HFF-Myc (cell line): ENCODE measurements around the gene NPC2.

Experiments used
- DNase-seq: peaks from one replicate; pipeline ENCODE4 v3.0.0-alpha.2; 2011; ENCODE audit warnings: low read depth; ENCODE audit errors: extremely low read depth
- H3K4me3 ChIP-seq: replicated peaks from 2 replicates; pipeline ENCODE4 v1.5.1; 2011; ENCODE audit warnings: low read depth, mild to moderate bottlenecking, control low read depth, low read length
- TF ChIP-seq, protein P1 (sequence below): IDR thresholded peaks from 2 replicates; pipeline ENCODE4 v1.5.1; 2012; ENCODE audit warnings: mild to moderate bottlenecking, low read depth, low read length, control low read depth; ENCODE audit errors: missing control alignments

NPC2 gene

DNA sequence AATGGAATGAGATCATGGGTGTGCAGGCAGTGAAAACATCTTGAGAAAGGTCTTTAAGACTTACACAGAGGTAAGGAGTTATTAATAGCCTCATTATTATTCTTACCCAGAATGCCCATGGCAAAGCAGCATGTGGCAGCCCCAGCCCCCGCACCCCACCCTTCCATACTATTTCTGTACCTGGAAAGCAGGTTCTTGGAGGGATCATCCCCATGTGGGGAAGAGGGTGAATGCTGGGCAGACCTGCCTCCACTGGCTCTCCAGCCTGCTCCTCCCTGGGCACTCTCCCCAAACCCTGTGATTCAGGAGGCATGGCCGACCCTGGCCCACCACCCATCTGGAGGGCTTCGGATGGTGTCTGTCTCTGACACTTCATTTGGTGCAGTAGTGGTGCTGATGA is 28.3 kb downstream of the NPC2 start:
- DNase-seq = no peak
- no peak overlapping the region for H3K4me3 ChIP-seq
- TF ChIP-seq, protein P1, sequence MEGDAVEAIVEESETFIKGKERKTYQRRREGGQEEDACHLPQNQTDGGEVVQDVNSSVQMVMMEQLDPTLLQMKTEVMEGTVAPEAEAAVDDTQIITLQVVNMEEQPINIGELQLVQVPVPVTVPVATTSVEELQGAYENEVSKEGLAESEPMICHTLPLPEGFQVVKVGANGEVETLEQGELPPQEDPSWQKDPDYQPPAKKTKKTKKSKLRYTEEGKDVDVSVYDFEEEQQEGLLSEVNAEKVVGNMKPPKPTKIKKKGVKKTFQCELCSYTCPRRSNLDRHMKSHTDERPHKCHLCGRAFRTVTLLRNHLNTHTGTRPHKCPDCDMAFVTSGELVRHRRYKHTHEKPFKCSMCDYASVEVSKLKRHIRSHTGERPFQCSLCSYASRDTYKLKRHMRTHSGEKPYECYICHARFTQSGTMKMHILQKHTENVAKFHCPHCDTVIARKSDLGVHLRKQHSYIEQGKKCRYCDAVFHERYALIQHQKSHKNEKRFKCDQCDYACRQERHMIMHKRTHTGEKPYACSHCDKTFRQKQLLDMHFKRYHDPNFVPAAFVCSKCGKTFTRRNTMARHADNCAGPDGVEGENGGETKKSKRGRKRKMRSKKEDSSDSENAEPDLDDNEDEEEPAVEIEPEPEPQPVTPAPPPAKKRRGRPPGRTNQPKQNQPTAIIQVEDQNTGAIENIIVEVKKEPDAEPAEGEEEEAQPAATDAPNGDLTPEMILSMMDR = no peak

DNA sequence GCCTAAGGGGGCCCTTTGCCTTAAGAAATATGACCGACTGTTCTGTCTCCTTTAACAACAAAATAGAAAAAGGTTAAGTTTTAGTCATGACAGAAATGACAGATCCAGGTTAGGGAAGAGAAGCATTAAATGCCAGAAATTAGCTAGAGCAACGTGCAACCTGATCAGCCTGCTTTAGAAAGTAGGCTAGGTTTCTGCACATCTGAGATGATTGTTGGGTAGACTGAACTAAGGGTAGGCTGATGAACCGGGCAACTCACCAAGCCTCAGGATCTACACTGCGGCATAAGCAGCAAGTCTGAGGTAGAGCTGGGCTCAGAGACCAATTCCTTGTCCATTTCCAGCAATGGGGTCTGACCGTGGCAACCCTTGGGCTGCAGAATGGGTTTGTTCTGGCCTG is 29.4 kb downstream of the NPC2 start:
- H3K4me3 ChIP-seq = no peak overlapping the region
- DNase-seq = no peak
- TF ChIP-seq, protein P1 = no peak

DNA sequence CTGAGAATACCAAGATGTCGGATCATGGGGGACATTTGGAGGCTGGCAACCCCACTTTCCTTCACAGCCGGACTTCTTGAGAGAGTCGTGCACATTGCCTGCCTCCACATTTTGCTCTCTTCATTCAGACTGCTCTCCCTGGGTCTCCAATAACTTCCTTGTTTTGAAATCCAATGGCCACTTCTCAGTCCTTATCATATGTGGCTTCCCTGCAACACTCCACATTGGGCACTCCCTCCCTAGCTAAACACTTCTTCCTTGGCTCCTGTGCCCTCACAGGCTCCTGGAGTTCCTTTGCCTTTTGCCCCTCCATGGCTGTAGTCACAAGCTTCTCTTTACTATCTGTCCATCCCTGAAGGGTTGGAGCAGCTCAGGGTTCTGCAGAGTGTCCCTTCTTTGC is 30.1 kb downstream of the NPC2 start:
- no peak for DNase-seq
- TF ChIP-seq, protein P1 = no peak
- no peak overlapping the region for H3K4me3 ChIP-seq

DNA sequence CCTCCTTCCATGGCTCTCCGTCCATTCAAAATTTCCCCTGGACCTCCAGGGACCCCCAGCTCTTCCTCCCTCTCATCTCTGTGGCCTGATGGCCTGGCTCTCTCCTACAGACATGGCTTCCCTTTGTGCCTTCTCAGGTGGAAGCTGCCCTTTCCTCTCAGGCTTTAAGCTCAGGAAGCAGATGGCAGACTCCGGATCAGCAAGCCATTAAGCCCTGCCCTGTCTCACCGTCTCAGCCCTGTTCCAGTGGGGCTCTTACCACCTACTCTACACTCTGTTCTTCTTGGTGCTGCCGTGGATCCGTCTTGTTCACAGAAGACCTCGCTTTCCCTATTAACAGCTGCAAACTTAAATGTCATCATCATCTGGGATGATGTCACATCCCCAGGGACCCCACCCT is 33.1 kb downstream of the NPC2 start:
- H3K4me3 ChIP-seq = no peak overlapping the region
- TF ChIP-seq, protein P1 = no peak
- no peak for DNase-seq

DNA sequence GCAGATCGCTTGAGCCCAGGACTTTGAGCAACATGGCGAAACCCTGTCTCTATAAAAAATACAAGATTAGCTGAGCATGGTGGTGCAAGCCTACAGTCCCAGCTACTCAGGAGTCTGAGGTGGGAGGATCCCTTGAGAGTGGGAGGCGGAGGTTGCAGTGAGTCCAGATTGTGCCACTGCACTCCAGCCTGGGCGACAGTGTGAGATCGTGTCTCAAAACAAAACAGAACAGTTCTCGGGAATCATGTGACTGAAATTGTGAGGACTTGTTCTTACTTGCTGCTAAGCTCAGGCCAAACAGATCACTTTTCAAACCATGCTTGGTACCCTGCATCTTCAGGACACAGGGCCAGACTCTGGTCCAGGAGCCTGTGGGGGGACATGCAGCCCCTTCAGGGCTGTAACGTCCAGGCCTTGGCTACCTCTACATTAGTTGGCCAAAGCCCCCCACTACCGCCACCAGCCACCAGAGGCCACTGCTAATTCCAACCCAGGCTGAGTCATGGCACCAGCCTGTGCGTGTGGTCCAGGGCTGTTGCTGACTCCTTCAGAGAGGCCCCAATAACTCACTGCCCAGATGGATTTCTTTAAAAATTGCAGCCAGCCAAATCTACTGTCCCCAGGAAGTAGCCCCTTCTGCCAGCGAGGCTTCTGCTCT is 33.7 kb downstream of the NPC2 start:
- TF ChIP-seq, protein P1 = peak; percentile 84
- peak; percentile 42 for DNase-seq
- H3K4me3 ChIP-seq = no peak overlapping the region

DNA sequence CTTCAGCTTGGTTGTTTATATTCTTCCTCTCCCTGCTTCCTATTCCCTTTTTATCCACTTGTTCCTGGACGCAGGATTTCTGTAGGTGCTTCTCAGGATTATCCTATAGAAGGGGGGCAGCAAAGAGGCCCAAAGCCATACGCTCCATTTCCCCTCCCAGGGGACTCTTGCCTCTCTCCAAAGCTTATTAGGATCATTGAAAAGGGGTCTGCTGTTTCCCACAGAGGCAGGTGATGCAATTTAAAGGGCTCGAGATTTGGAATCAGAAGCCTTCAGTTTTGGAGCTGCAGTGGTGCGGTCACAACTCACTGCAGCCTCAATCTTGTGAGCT is 35.6 kb downstream of the NPC2 start:
- no peak overlapping the region for H3K4me3 ChIP-seq
- TF ChIP-seq, protein P1 = no peak
- DNase-seq = no peak
